CD4-positive, alpha-beta memory T cell (primary cell): ENCODE measurements around the gene STX2. TPM values are rescaled to one million over a fixed set of nuclear protein-coding genes. Genes with fewer than 3 reads are reported as not detected.

ENCODE experiments used
- CTCF ChIA-PET: fragments of 350-600 bp; sonication (Branson Sonifier 250); formaldehyde crosslinking; loops from one replicate; lab custom pipeline; 2021; ENCODE audit warnings: inconsistent platforms; ENCODE audit not compliant: partially characterized antibody; lab: Charles Lee
- POLR2A ChIA-PET: fragments of 350-600 bp; sonication (Branson Sonifier 250); formaldehyde crosslinking; loops from one replicate; lab custom pipeline; 2021; ENCODE audit not compliant: partially characterized antibody; lab: Charles Lee
- DNase-seq, 5 donors: peaks; one replicate each; pipeline versions ENCODE4 v3.0.0 to v3.0.0-alpha.2; 2020 to 2022; ENCODE audit warnings: mixed read lengths in 1 of 5
- H3K27ac ChIP-seq: one replicate; pipeline ENCODE4 v1.7.0; 2013; ENCODE audit warnings: low read depth, low read length
- H3K27me3 ChIP-seq: 2 replicates; pipeline ENCODE4 v1.7.0; 2013; ENCODE audit warnings: mild to moderate bottlenecking, low read length, moderate library complexity; ENCODE audit not compliant: insufficient read depth
- H3K36me3 ChIP-seq: 2 replicates; pipeline ENCODE4 v1.7.0; 2013; ENCODE audit warnings: mild to moderate bottlenecking, low read length, moderate library complexity; ENCODE audit not compliant: insufficient read depth
- H3K4me1 ChIP-seq: 2 replicates; pipeline ENCODE4 v1.7.0; 2013; ENCODE audit warnings: mild to moderate bottlenecking, low read length, moderate library complexity; ENCODE audit not compliant: insufficient read depth
- H3K4me3 ChIP-seq, 2 donors: one replicate each; pipeline ENCODE4 v1.7.0; 2013; ENCODE audit warnings: low read length in 2 of 2, mild to moderate bottlenecking in 1 of 2
- H3K9me3 ChIP-seq, 2 donors: one replicate each; pipeline ENCODE4 v1.7.0; 2013; ENCODE audit warnings: low read length in 2 of 2, control low read depth in 1 of 2; ENCODE audit not compliant: control insufficient read depth in 1 of 2
- H3K27ac Mint-ChIP-seq, 7 donors: one replicate each; pipeline ENCODE4 v1.8.0; 2020 to 2021; ENCODE audit warnings: mixed read lengths in 7 of 7, mild to moderate bottlenecking in 6 of 7, inconsistent platforms in 3 of 7, moderate library complexity in 3 of 7
- H3K27me3 Mint-ChIP-seq, 2 donors: one replicate each; pipeline ENCODE4 v1.8.0; 2020 to 2021; ENCODE audit warnings: mixed read lengths in 2 of 2
- H3K36me3 Mint-ChIP-seq, 2 donors: one replicate each; pipeline ENCODE4 v1.8.0; 2020 to 2021; ENCODE audit warnings: mixed read lengths in 2 of 2, inconsistent platforms in 1 of 2, mild to moderate bottlenecking in 1 of 2
- H3K4me1 Mint-ChIP-seq, 4 donors: one replicate each; pipeline ENCODE4 v1.8.0; 2020 to 2021; ENCODE audit warnings: mixed read lengths in 4 of 4, mild to moderate bottlenecking in 1 of 4
- H3K4me3 Mint-ChIP-seq, 8 donors: one replicate each; pipeline ENCODE4 v1.8.0; 2020 to 2021; ENCODE audit warnings: mixed read lengths in 8 of 8, mild to moderate bottlenecking in 7 of 8, moderate library complexity in 6 of 8, inconsistent platforms in 3 of 8
- H3K9me3 Mint-ChIP-seq, 8 donors: one replicate each; pipeline ENCODE4 v1.8.0; 2020 to 2021; ENCODE audit warnings: mixed read lengths in 8 of 8, mild to moderate bottlenecking in 5 of 8, inconsistent platforms in 3 of 8, moderate library complexity in 1 of 8
- intact Hi-C: fragments of 100-400 bp; cut with micrococcal nuclease; formaldehyde crosslinking; loops from one replicate; pipeline ENCODE4 v1.15.1; 2023
- polyA plus RNA-seq, 2 donors: library from polyadenylated mRNA; unstranded; fragments of 300-500 nt; fragmentation: Illumina TruSeq; gene quantifications; one replicate each; pipeline ENCODE4 v1.2.3, GENCODE V29; 2021
- total RNA-seq, 2 experiments: library from RNA; stranded (reverse); gene quantifications; one replicate each; pipeline ENCODE4 v1.2.3, GENCODE V29; 2021

The STX2 gene
- total and polyA plus RNA-seq, 4 experiments from 2014 or later, result 12.1 to 35.3 (median 21.6) TPM

DNA sequence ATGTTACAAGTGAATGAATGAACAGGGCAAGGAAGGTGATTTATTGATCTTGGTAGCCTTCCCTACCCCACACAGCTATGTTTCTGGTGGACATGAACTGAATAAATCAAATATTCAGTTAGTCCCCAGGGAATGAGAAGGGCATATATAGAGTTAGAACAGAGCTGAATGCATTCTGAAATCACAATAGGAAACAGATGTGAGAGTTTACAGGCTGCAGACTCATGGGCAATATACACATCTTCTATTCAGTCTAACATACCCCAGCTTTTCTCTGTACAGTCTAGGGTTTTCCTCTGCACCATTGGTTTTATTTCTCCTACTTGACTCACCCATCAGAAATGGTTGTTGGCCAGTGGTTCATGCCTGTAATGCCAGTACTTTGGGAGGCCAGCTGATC is 7.3 kb upstream of the STX2 start:
- Histone ChIP-seq H3K27ac (no peak overlapping the region), H3K4me1 (no peaks in the 10 kb centered on the region), H3K27me3 (no peaks in the 10 kb centered on the region), H3K9me3 (no peaks in the 10 kb centered on the region), H3K4me3 (no peak overlapping the region), H3K36me3 (no peaks in the 10 kb centered on the region)
- Mint-ChIP-seq H3K9me3 (no peaks in the 10 kb centered on the region), H3K27me3 (peaks cover 0 to 3% of the 10 kb centered on the region in 2 donors), H3K4me1 (no peaks in the 10 kb centered on the region), H3K36me3 (no peaks in the 10 kb centered on the region), H3K4me3 (no peak overlapping the region), H3K27ac (peak overlapping the region in 1 of 7 donors; percentile 44)
- intact Hi-C loops, result no loop called here
- CTCF ChIA-PET, result interaction anchor here (1.0 to 2.2 kb wide), 5 partner anchors 17 to 259 kb away, joined by 3 to 7 read pairs (median 4); no protein-coding TSS in a partner anchor
- no peak for DNase-seq
- POLR2A ChIA-PET, result no interaction called here

DNA sequence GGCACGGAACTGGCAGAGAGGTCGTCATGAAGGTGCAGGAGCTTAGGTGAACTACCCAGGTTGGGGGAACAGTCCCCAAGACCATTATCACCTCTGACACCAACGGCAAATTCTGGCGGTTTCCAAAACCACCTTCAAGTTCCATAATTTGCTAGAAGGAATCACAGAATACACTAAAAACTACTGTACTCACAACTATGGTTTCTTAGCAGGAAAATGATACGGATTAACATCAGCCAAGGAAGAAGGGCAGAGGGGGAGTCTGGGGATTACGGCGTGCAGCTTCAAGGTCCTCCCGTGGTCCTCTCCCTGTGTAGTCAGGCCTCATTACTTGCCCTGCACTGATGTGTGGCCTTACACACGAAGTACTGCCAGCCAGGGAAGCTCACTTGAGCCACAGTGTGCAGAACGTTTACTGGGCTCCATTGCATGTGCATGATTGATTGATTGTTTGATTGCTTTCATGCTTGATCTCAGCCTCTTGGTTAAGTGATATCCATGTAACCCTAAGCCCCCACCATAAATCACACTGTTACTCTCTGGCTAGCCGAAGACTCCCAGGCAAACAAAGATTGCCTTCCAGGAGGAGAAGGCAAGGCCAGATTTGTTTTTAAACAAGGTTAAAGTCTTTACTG is 837 bp upstream of the STX2 start:
- Histone ChIP-seq H3K4me3 (peak overlapping the region in 1 of 2 donors; percentile 49), H3K9me3 (no peaks in the 10 kb centered on the region), H3K27me3 (no peaks in the 10 kb centered on the region), H3K36me3 (no peaks in the 10 kb centered on the region), H3K4me1 (peaks cover 17% of the 10 kb centered on the region), H3K27ac (peak overlapping the region; percentile 42)
- H3K27me3 Mint-ChIP-seq, result no peaks in the 10 kb centered on the region
- POLR2A ChIA-PET, result interaction anchor here (2.0 to 3.8 kb wide), 2 partner anchors 28 to 31 kb away, joined by 6 to 22 read pairs; partner anchors contain the start of gene RAN
- H3K27ac Mint-ChIP-seq, result peak overlapping the region; percentile 77 to 96 (median 95)
- CTCF ChIA-PET, result interaction anchor here (0.9 to 6.4 kb wide), 6 partner anchors 9 to 31 kb away, joined by 4 to 62 read pairs (median 4); no protein-coding TSS in a partner anchor
- H3K4me3 Mint-ChIP-seq, result peak overlapping the region; percentile 73 to 90 (median 86)
- intact Hi-C loops, result loop anchor here (1.0 to 2.0 kb wide), 3 partner anchors 21 to 43 kb away; no protein-coding TSS in a partner anchor
- peaks cover 0 to 3% of the 10 kb centered on the region in 2 donors for H3K36me3 Mint-ChIP-seq
- no peak for DNase-seq
- H3K9me3 Mint-ChIP-seq, result no peaks in the 10 kb centered on the region
- peaks cover 22 to 34% (median 29%) of the 10 kb centered on the region in 4 donors for H3K4me1 Mint-ChIP-seq

DNA sequence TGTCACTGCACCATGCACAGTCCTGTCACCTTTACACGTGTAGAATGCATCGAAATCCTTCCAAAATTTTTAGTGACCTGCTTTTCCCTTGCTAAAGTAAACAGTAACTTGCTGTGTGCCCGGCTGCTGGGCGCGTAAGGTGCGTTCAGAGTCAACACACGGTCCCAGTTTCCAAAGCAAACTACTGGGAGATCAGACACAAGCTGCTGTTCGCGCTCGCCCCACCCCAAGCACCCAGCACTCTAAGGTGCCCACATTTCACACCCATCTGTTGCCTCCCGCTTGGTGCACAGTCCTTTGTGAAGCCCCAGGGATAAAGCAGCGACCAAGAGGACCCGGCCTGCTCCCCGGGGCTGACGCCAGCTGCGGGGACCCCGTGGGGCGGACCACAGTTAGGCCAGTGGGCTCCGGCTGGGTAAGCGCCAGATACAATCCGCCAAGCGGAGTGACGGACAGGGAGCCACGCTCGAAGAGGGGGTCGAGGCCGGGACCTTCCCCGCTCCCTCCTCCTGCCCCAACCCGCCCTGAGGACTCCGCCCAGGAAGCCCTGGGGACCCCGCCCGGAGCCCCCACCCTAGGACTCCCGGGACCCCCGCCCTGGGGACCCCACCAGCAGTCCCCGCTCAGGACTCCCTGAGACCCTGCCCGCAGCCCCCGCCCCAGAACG is 633 bp downstream of the STX2 start:
- Mint-ChIP-seq H3K9me3 (peaks cover 0 to 2% (median 0%) of the 10 kb centered on the region in 8 donors), H3K27ac (peak overlapping the region; percentile 41 to 94 (median 77)), H3K4me1 (peaks cover 23 to 37% (median 31%) of the 10 kb centered on the region in 4 donors), H3K27me3 (no peaks in the 10 kb centered on the region), H3K36me3 (peaks cover 0 to 3% of the 10 kb centered on the region in 2 donors), H3K4me3 (peak overlapping the region; percentile 82 to 86 (median 84))
- intact Hi-C loops, result loop anchor here (2.0 kb wide), 1 partner anchor 20 kb away; no protein-coding TSS in a partner anchor
- ChIA-PET CTCF (interaction anchor here (1.2 to 6.4 kb wide), 5 partner anchors 13 to 294 kb away, joined by 3 to 62 read pairs (median 11); no protein-coding TSS in a partner anchor), POLR2A (interaction anchor here (0.8 to 3.8 kb wide), 4 partner anchors 12 to 36 kb away, joined by 3 to 22 read pairs (median 6); partner anchors contain the start of gene RAN)
- no peaks in the 10 kb centered on the region for H3K36me3 ChIP-seq
- peak overlapping the region; percentile 52 for H3K27ac ChIP-seq
- DNase-seq, result peak in 4 of 5 donors; percentile 22 to 35 (median 30)
- peaks cover 17% of the 10 kb centered on the region for H3K4me1 ChIP-seq
- no peaks in the 10 kb centered on the region for H3K9me3 ChIP-seq
- H3K27me3 ChIP-seq, result no peaks in the 10 kb centered on the region
- peak overlapping the region; percentile 34 to 57 for H3K4me3 ChIP-seq

DNA sequence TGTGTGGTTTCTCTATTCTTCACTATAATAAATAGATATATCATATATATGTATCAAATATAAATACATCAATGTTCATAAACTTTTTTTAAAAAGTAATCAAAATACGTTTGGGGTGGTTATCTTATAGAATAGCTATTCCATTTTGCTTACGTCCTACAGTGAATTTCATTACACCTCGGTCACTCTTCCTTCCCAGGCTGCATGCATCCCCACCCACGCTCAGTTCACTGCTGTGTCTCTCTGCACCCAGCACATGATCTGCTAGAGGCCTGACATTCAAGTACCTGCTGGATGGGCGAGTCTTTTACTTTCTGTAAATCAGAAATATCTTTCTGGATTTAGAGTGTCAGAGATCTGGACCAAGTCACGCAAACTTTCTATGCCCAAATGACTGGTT is 3.6 kb downstream of the STX2 start:
- Mint-ChIP-seq H3K9me3 (peaks cover 0 to 2% (median 0%) of the 10 kb centered on the region in 8 donors), H3K27me3 (no peaks in the 10 kb centered on the region), H3K27ac (peak overlapping the region in 2 of 7 donors; percentile 29 to 46), H3K36me3 (peaks cover 0 to 8% of the 10 kb centered on the region in 2 donors), H3K4me1 (peaks cover 34 to 54% (median 43%) of the 10 kb centered on the region in 4 donors), H3K4me3 (no peak overlapping the region)
- DNase-seq, result no peak
- Histone ChIP-seq H3K27ac (no peak overlapping the region), H3K4me1 (peaks cover 17% of the 10 kb centered on the region), H3K36me3 (no peaks in the 10 kb centered on the region), H3K27me3 (no peaks in the 10 kb centered on the region), H3K9me3 (no peaks in the 10 kb centered on the region), H3K4me3 (no peak overlapping the region)
- ChIA-PET POLR2A (no interaction called here), CTCF (interaction anchor here (0.6 to 6.4 kb wide), 4 partner anchors 10 to 297 kb away, joined by 3 to 62 read pairs (median 14); no protein-coding TSS in a partner anchor)
- intact Hi-C loops, result no loop called here

DNA sequence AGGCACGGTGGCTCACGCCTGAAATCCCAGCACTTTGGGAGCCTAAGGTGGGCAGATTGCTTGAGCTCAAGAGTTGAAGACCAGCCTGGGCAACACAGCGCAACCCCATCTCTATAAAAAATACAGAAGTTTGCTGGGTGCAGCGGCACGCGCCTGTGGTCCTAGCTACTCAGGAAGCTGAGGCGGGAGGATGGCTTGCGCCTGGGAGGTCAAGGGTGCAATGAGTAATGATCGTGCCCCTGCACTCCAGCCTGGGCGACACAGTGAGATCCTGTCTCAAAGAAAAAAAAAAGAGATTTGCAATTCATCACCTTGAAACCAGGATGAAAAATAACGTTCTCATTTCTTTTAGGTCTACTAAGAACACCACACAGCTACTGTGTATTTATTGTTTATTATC is 4.0 kb downstream of the STX2 start:
- Histone ChIP-seq H3K4me1 (peaks cover 16% of the 10 kb centered on the region), H3K36me3 (no peaks in the 10 kb centered on the region), H3K4me3 (no peak overlapping the region), H3K9me3 (no peaks in the 10 kb centered on the region), H3K27me3 (no peaks in the 10 kb centered on the region), H3K27ac (no peak overlapping the region)
- Mint-ChIP-seq H3K4me3 (no peak overlapping the region), H3K9me3 (peaks cover 0 to 2% (median 0%) of the 10 kb centered on the region in 8 donors), H3K27ac (no peak overlapping the region), H3K27me3 (no peaks in the 10 kb centered on the region), H3K36me3 (peaks cover 0 to 8% of the 10 kb centered on the region in 2 donors), H3K4me1 (peaks cover 37 to 56% (median 45%) of the 10 kb centered on the region in 4 donors)
- ChIA-PET POLR2A (no interaction called here), CTCF (interaction anchor here (0.6 to 6.4 kb wide), 4 partner anchors 9 to 297 kb away, joined by 3 to 62 read pairs (median 14); no protein-coding TSS in a partner anchor)
- intact Hi-C loops, result no loop called here
- no peak for DNase-seq

DNA sequence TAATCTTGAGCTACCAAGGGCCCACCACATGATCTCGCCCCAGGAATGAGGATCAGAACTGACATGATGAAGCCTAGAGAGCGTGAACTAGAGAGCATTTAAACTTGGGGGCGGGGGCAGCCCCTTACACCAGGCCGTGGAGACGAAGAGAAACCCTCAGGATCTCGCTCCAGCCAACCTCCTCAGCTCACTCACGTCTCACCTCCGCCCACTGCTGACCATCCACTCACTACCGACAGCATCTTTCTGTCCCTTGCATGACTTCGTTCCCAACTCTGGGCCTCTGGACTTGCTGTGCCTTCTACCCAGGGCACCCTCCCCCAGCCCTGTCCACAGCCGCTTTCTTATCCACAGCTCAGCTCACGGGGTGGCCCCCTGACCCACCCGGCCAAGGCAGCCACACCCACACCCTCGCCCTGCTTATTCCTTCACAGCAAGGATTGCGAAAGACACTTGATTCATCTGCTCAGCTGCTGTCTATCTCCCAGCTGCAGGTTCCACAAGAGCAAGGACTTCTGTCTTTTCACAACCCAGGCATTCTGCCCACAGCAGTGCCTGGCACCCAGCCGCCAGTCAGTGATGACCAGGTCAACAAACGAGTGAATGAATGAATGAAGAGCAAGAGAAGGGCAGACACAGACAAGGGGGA is 6.4 kb downstream of the STX2 start:
- intact Hi-C loops, result no loop called here
- no peak overlapping the region for H3K27ac ChIP-seq
- Mint-ChIP-seq H3K4me3 (no peak overlapping the region), H3K9me3 (peaks cover 0 to 2% (median 0%) of the 10 kb centered on the region in 8 donors), H3K36me3 (peaks cover 0 to 8% of the 10 kb centered on the region in 2 donors), H3K27ac (peak overlapping the region in 1 of 7 donors; percentile 72), H3K27me3 (no peaks in the 10 kb centered on the region), H3K4me1 (peaks cover 27 to 40% (median 33%) of the 10 kb centered on the region in 4 donors)
- DNase-seq, result no peak
- no peaks in the 10 kb centered on the region for H3K9me3 ChIP-seq
- no peaks in the 10 kb centered on the region for H3K4me1 ChIP-seq
- H3K27me3 ChIP-seq, result no peaks in the 10 kb centered on the region
- no peak overlapping the region for H3K4me3 ChIP-seq
- H3K36me3 ChIP-seq, result no peaks in the 10 kb centered on the region
- ChIA-PET CTCF (interaction anchor here (0.8 to 1.4 kb wide), 2 partner anchors 12 to 36 kb away, joined by 4 to 8 read pairs; no protein-coding TSS in a partner anchor), POLR2A (interaction anchor here (0.7 kb wide), 1 partner anchor 36 kb away, joined by 3 read pairs; no protein-coding TSS in a partner anchor)
